Immature natural killer cell (primary cell): ENCODE data around the gene TBC1D22A. TPM values are rescaled to one million over a fixed set of nuclear protein-coding genes. Genes with fewer than 3 reads are reported as not detected.

ENCODE experiments used
- DNase-seq, 3 donors: peaks; one replicate each; pipeline ENCODE4 v3.0.0; 2022; ENCODE audit warnings: mixed read lengths in 1 of 3
- H3K27ac Mint-ChIP-seq, 6 donors: one replicate each; pipeline ENCODE4 v1.8.0; 2020; ENCODE audit warnings: mixed read lengths in 6 of 6, mild to moderate bottlenecking in 5 of 6, inconsistent platforms in 4 of 6, moderate library complexity in 3 of 6
- H3K27me3 Mint-ChIP-seq, 3 donors: one replicate each; pipeline ENCODE4 v1.8.0; 2020 to 2021; ENCODE audit warnings: low read depth in 3 of 3, mild to moderate bottlenecking in 3 of 3, mixed read lengths in 3 of 3, moderate library complexity in 3 of 3, inconsistent platforms in 1 of 3
- H3K36me3 Mint-ChIP-seq, 3 donors: one replicate each; pipeline ENCODE4 v1.8.0; 2020; ENCODE audit warnings: mixed read lengths in 3 of 3, inconsistent platforms in 2 of 3, mild to moderate bottlenecking in 2 of 3
- H3K4me1 Mint-ChIP-seq, 2 donors: one replicate each; pipeline ENCODE4 v1.8.0; 2020; ENCODE audit warnings: inconsistent platforms in 2 of 2, mild to moderate bottlenecking in 2 of 2, mixed read lengths in 2 of 2, moderate library complexity in 1 of 2
- H3K4me3 Mint-ChIP-seq, 5 donors: one replicate each; pipeline ENCODE4 v1.8.0; 2020; ENCODE audit warnings: mild to moderate bottlenecking in 5 of 5, mixed read lengths in 5 of 5, inconsistent platforms in 3 of 5, moderate library complexity in 3 of 5
- H3K9me3 Mint-ChIP-seq, 6 donors: one replicate each; pipeline ENCODE4 v1.8.0; 2020; ENCODE audit warnings: mild to moderate bottlenecking in 6 of 6, mixed read lengths in 6 of 6, inconsistent platforms in 4 of 6, moderate library complexity in 3 of 6
- polyA plus RNA-seq, 3 donors: library from polyadenylated mRNA; unstranded; fragments of 300-500 nt; fragmentation: Illumina TruSeq; gene quantifications; one replicate each; pipeline ENCODE4 v1.2.3, GENCODE V29; 2021

Gene TBC1D22A
- polyA plus RNA-seq, 3 donors from 2014 or later: 20.6 to 28.0 (median 24.0) TPM

DNA sequence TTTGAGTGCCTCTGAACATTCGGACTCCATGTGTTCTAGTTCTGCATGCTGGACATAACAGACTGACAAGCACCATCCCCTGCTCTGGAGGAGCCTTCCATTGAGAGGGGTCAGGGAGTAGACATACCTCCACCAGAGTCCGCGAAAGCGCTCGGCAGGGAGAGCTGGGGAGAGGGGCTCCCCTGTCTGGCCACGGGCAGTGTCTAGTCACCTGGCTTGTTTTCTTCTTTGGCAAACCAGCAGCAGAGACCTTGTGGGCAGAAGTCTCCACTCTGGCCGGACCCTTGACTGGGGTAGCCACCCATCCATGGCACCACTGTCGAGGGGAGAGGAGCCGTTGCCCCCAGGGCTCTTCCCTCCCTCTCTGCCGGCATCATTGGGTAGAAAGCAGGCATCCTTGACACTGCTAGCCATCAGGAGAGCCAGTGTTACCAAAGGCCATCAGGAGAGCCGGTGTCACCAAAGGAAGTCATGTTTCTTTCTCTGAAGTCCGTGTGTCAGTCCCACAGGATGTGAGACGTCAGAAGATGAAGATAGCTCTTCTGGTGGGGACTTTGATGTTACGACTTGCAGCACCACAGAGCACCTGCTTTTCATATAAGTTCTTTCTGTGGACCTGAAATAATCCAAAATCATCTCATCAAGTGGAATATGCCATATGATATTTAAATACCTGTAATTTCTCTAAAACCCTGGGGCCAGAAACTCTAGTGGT, 305.6 kb downstream of the TBC1D22A start:
- Mint-ChIP-seq H3K36me3 (no peaks in the 10 kb centered on the region), H3K27ac (peak overlapping the region in 1 of 6 donors; percentile 53), H3K27me3 (peaks cover 1 to 4% (median 3%) of the 10 kb centered on the region in 3 donors), H3K4me1 (peaks cover 18 to 40% of the 10 kb centered on the region in 2 donors), H3K4me3 (no peak overlapping the region), H3K9me3 (no peaks in the 10 kb centered on the region)
- no peak for DNase-seq

DNA sequence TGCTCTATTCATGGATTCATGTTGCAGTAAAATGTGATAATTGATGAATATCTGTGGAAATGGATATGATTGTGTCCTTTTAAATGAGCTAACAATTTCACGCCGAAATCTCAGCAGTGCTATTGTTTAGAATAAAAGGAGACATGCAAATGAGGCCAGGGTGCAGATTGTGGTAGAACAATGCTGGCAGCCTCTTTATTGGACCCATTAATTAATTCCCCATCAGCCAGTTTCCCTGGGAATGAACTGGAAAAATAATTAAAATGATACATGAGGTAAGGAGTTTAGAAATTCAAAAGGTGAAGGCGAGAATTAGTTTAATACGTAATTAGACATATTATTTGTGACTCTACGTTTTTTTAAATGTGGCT, 306.2 kb downstream of the TBC1D22A start:
- Mint-ChIP-seq H3K27ac (peak overlapping the region in 1 of 6 donors; percentile 53), H3K9me3 (peaks cover 0 to 3% (median 0%) of the 10 kb centered on the region in 6 donors), H3K4me1 (peaks cover 18 to 40% of the 10 kb centered on the region in 2 donors), H3K36me3 (no peaks in the 10 kb centered on the region), H3K4me3 (no peak overlapping the region), H3K27me3 (peaks cover 1 to 5% (median 3%) of the 10 kb centered on the region in 3 donors)
- no peak for DNase-seq

GRCh38 chr22:47069270-47069669, 306.8 kb downstream of the TBC1D22A start:
- peaks cover 18 to 40% of the 10 kb centered on the region in 2 donors for H3K4me1 Mint-ChIP-seq
- H3K4me3 Mint-ChIP-seq: no peak overlapping the region
- H3K9me3 Mint-ChIP-seq: peaks cover 0 to 4% (median 0%) of the 10 kb centered on the region in 6 donors
- peaks cover 1 to 6% (median 3%) of the 10 kb centered on the region in 3 donors for H3K27me3 Mint-ChIP-seq
- H3K36me3 Mint-ChIP-seq: peaks cover 2 to 4% (median 3%) of the 10 kb centered on the region in 3 donors
- no peak overlapping the region for H3K27ac Mint-ChIP-seq
- DNase-seq: no peak

GRCh38 chr22:47071078-47071806, 308.8 kb downstream of the TBC1D22A start:
- H3K27me3 Mint-ChIP-seq: peaks cover 0 to 6% (median 1%) of the 10 kb centered on the region in 3 donors
- H3K36me3 Mint-ChIP-seq: peaks cover 3 to 18% (median 8%) of the 10 kb centered on the region in 3 donors
- H3K4me3 Mint-ChIP-seq: no peak overlapping the region
- peak overlapping the region in 1 of 6 donors; percentile 34 for H3K27ac Mint-ChIP-seq
- DNase-seq: no peak
- peaks cover 4 to 11% (median 10%) of the 10 kb centered on the region in 6 donors for H3K9me3 Mint-ChIP-seq
- peaks cover 18 to 40% of the 10 kb centered on the region in 2 donors for H3K4me1 Mint-ChIP-seq

GRCh38 chr22:47071807-47072641, 309.6 kb downstream of the TBC1D22A start:
- no peak overlapping the region for H3K4me3 Mint-ChIP-seq
- peaks cover 18 to 40% of the 10 kb centered on the region in 2 donors for H3K4me1 Mint-ChIP-seq
- peaks cover 4 to 12% (median 10%) of the 10 kb centered on the region in 6 donors for H3K9me3 Mint-ChIP-seq
- peaks cover 0 to 6% (median 1%) of the 10 kb centered on the region in 3 donors for H3K27me3 Mint-ChIP-seq
- DNase-seq: no peak
- H3K36me3 Mint-ChIP-seq: peaks cover 3 to 18% (median 8%) of the 10 kb centered on the region in 3 donors
- H3K27ac Mint-ChIP-seq: no peak overlapping the region

GRCh38 chr22:47072642-47072967, 310.2 kb downstream of the TBC1D22A start:
- peak overlapping the region in 1 of 6 donors; percentile 34 for H3K27ac Mint-ChIP-seq
- H3K4me1 Mint-ChIP-seq: peaks cover 20 to 40% of the 10 kb centered on the region in 2 donors
- peaks cover 3 to 18% (median 8%) of the 10 kb centered on the region in 3 donors for H3K36me3 Mint-ChIP-seq
- peaks cover 4 to 12% (median 10%) of the 10 kb centered on the region in 6 donors for H3K9me3 Mint-ChIP-seq
- H3K4me3 Mint-ChIP-seq: no peak overlapping the region
- DNase-seq: no peak
- peaks cover 0 to 6% (median 1%) of the 10 kb centered on the region in 3 donors for H3K27me3 Mint-ChIP-seq

GRCh38 chr22:47073075-47073474, 310.6 kb downstream of the TBC1D22A start:
- peaks cover 0 to 6% (median 1%) of the 10 kb centered on the region in 3 donors for H3K27me3 Mint-ChIP-seq
- no peak for DNase-seq
- no peak overlapping the region for H3K27ac Mint-ChIP-seq
- peaks cover 3 to 21% (median 12%) of the 10 kb centered on the region in 3 donors for H3K36me3 Mint-ChIP-seq
- no peak overlapping the region for H3K4me3 Mint-ChIP-seq
- peaks cover 20 to 43% of the 10 kb centered on the region in 2 donors for H3K4me1 Mint-ChIP-seq
- H3K9me3 Mint-ChIP-seq: peaks cover 4 to 13% (median 10%) of the 10 kb centered on the region in 6 donors

DNA sequence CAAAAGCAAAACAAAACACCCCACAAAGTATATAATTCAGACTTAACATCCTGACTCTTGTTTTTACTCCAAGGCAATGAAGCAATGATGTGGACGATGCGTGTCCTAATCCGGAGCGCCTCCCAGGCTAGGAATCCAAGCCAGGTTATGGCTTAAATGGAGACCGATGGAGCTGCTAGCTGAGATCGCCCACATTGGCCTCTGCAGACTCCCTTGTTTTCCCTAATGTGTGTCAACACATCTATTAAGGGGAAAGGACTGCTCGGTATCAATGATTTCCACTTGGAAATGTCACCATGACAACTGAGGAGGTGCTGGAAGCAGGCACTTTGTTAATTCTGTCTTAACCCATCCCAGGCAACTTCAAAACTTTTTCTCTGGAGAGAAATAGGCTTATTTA, 311.7 kb downstream of the TBC1D22A start:
- peaks cover 4 to 14% (median 10%) of the 10 kb centered on the region in 6 donors for H3K9me3 Mint-ChIP-seq
- H3K36me3 Mint-ChIP-seq: peaks cover 3 to 28% (median 17%) of the 10 kb centered on the region in 3 donors
- H3K4me1 Mint-ChIP-seq: peaks cover 13 to 36% of the 10 kb centered on the region in 2 donors
- peaks cover 0 to 4% (median 1%) of the 10 kb centered on the region in 3 donors for H3K27me3 Mint-ChIP-seq
- H3K4me3 Mint-ChIP-seq: no peak overlapping the region
- DNase-seq: no peak
- H3K27ac Mint-ChIP-seq: no peak overlapping the region

DNA sequence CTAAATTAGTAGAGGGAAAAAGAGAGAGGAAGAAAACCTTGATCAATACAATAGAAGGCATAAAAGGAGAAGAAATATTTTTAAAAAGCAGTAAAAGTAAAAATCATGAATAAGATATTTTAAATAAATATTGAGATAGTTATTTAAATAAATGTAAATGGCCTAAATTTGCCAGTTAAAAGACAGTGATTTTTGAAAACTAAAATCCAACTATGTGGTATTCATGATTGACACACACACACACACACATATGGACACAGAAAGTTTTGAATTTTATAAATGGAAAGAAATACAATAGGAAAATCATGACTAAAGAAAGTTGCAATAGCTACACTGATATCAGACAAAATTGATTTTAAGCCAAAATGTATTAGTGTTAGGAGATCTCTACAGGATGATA, 313.1 kb downstream of the TBC1D22A start:
- DNase-seq: no peak
- Mint-ChIP-seq H3K27me3 (peaks cover 0 to 4% (median 1%) of the 10 kb centered on the region in 3 donors), H3K27ac (no peak overlapping the region), H3K4me3 (no peak overlapping the region), H3K9me3 (peaks cover 4 to 14% (median 11%) of the 10 kb centered on the region in 6 donors), H3K36me3 (peaks cover 3 to 38% (median 17%) of the 10 kb centered on the region in 3 donors), H3K4me1 (peaks cover 12 to 24% of the 10 kb centered on the region in 2 donors)

DNA sequence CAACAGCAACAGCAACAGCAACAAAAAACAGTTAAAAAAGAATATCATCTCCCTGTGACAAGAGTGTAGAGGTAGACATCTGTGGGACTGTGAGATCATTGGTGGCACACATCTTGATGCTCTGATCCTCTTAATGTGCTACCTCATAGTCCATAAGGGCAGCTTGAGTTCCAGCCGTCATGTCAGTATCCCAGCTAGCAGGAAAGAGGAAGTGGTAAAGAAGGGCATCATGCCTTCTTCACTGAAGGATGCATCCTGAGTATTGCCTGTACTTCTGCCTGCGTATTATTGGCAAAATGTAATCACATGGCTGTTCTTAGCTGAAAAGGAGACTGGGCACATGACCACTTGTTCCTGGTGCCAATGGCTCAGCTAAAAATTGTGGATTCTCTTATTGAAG, 314.3 kb downstream of the TBC1D22A start:
- H3K4me1 Mint-ChIP-seq: peaks cover 7 to 13% of the 10 kb centered on the region in 2 donors
- peaks cover 0 to 3% (median 1%) of the 10 kb centered on the region in 3 donors for H3K27me3 Mint-ChIP-seq
- H3K36me3 Mint-ChIP-seq: peaks cover 3 to 39% (median 17%) of the 10 kb centered on the region in 3 donors
- no peak overlapping the region for H3K4me3 Mint-ChIP-seq
- H3K27ac Mint-ChIP-seq: no peak overlapping the region
- H3K9me3 Mint-ChIP-seq: peaks cover 4 to 14% (median 11%) of the 10 kb centered on the region in 6 donors
- no peak for DNase-seq

DNA sequence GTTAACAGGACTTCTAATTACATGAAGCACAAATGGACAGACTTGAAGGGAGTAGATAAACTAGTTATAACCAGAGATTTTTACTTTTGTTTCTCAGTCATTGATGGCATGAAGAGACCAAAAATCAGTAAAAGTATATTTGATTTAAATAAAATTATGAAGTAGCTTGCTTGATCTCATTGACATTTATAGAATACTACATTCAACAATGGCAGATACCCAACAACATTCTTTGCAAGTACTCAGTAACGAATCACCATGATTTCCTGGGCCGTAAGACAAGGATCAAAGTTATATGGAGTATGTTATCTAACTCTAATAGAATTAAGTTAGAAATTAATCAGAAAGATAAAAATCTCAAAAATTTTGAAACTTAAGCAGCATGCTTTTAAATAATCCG, 317.6 kb downstream of the TBC1D22A start:
- peaks cover 0 to 2% (median 0%) of the 10 kb centered on the region in 3 donors for H3K27me3 Mint-ChIP-seq
- DNase-seq: no peak
- H3K27ac Mint-ChIP-seq: no peak overlapping the region
- no peak overlapping the region for H3K4me3 Mint-ChIP-seq
- H3K9me3 Mint-ChIP-seq: peaks cover 4 to 14% (median 9%) of the 10 kb centered on the region in 6 donors
- peaks cover 2 to 7% of the 10 kb centered on the region in 2 donors for H3K4me1 Mint-ChIP-seq
- H3K36me3 Mint-ChIP-seq: peaks cover 0 to 31% (median 12%) of the 10 kb centered on the region in 3 donors

DNA sequence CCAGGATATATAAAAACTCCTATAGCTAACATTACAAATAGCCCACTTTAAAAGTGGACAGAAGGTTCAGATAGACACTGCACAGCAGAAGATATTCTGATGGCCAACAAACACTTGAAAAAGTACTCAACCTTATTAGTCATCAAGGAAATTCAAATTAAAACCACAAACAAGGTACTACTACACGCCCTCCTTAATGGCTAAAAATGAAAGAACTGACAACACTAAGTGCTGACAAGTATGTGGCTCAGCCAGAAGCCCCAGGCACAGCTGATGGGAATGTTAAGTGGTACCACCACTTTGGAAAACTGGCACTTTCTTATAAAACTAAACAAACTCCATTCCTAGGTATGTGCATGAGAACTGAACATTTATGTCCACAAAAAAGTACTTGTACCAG, 320.1 kb downstream of the TBC1D22A start:
- H3K27me3 Mint-ChIP-seq: peaks cover 0 to 2% (median 0%) of the 10 kb centered on the region in 3 donors
- no peak overlapping the region for H3K27ac Mint-ChIP-seq
- H3K36me3 Mint-ChIP-seq: peaks cover 0 to 21% (median 12%) of the 10 kb centered on the region in 3 donors
- H3K4me1 Mint-ChIP-seq: peaks cover 0 to 7% of the 10 kb centered on the region in 2 donors
- H3K4me3 Mint-ChIP-seq: no peak overlapping the region
- DNase-seq: no peak
- peaks cover 0 to 5% (median 0%) of the 10 kb centered on the region in 6 donors for H3K9me3 Mint-ChIP-seq

- Mint-ChIP-seq H3K4me1 (peaks cover under 1 to 5% of the 10 kb centered on the region in 2 donors), H3K4me3 (no peak overlapping the region), H3K36me3 (peaks cover 0 to 15% (median 8%) of the 10 kb centered on the region in 3 donors), H3K27ac (no peak overlapping the region), H3K27me3 (peaks cover 0 to 2% (median 0%) of the 10 kb centered on the region in 3 donors), H3K9me3 (peaks cover 0 to 2% (median 0%) of the 10 kb centered on the region in 6 donors)
- no peak for DNase-seq
These were observed 321.0 kb downstream of the TBC1D22A start for GRCh38 chr22:47083379-47083986.
